C1 segment of cervical spinal cord (tissue), 14 donors: ENCODE data around the gene TRIAP1.
"Not testable (repeated sequence)": the region's sequence is repeated elsewhere in the genome, so short reads cannot be mapped to it uniquely, and the experiment has no call there.

Source experiments
- DNase-seq, 14 donors: peaks; one replicate each; lab custom pipeline; 2025; lab: John Stamatoyannopoulos, UW

TRIAP1 gene

DNA sequence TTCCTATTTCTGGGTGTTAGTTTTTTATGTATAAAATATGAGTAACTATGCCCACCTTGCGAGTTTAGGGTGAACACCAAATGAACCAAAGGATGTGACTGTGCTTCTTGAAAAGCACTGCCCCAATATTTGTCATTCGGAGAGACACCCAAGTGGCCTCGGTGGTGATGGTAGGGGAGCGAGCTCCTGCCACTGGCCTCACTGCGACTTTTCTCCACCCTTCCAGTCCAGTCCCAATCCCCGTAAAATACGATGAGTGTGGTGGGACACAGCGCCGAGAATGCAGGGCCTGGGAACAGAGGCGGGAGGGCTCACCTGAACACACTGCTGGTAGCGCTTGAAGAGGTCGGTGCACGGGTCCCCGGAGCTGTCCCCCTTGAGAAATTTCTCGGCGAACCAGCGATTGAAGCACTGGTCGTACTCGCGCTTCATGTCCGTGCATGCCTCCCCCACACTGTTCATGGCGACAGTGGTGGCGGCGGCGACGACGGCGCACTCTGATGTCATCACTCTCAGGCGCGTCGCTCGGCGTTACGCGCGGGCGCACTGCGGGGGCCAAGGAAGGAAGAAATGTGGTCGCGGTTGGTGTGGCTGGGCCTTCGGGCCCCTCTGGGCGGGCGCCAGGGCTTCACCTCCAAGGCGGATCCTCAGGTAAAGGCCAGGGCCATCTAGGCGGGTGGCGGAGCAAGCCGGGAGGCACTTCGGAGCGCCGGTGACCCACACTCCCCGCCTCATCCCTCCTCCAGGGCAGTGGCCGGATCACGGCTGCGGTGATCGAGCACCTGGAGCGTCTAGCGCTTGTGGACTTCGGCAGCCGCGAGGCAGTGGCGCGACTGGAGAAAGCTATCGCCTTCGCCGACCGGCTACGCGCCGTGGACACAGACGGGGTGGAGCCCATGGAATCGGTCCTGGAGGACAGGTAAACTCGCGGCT lies at the start of gene TRIAP1, which contains the start of gene GATC:
Gene TRIAP1, minus strand, starts transcription at position 474 of the 933 bp plus-strand sequence. Its CDS starts 12 bp downstream, at position 462.
Gene GATC, plus strand, starts transcription at position 534 of the 933 bp plus-strand sequence. Its CDS starts 37 bp downstream, at position 571.
- DNase-seq, result peak; percentile 43 to 90 (median 80)

DNA sequence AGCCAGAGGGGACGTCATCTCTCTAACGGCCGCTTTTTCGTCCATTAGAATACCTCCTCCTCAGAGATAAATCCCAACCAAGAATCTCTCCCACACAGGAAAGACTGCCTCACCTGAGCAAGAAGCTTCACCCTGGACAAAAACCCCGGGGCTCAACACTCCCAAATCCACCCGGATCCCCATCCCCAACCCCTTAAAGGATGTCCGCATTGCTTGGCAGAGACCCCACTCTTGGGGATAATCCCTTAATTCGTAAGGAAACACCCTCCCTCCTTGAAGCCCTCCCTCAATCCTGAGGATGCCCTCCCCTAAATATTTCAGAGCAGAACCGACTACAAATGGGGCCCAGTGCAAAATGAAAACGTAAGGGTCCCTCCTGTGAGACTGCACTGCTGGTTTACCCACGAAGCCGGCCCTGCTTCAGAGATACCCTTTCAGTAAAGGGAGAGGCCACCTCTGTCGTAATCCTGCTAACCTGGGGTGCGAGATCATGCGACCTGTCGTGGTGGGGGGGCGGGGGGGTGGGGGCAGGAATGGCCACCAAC lies 49.1 kb upstream of the TRIAP1 start:
- peak in 1 of 14 donors; percentile 44 for DNase-seq

DNA sequence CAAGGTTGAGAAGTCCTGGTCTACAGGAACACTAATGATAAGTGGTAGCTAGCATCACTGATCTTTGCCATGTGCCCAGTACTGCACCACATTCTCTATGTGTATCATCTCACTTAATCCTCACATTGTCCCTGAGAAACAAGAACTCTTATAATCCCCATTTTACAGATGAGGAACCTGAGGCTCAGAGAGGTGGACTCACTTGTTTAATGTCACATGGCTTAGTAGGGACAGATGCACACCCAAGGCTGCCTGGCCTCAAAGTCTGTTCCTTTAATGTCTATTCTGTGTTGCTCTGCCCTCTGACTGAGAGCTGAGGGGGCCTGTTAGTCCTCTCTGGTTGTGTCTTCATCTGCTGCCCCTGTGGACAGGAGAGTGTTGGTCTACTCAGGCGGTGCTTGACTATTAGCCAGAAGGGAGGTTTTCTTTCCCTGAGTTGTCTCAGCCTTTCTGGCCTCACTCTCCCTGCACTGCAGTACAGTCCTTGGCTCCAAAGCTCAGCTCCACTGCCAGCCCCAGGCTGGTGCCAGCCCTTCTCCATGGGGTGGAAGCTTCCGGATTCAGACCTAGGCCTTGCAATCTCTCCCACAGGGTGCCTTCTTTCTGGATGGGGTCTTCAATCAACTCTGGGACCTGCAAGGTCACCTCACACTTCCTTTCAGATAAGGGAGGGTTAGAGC lies 44.8 kb upstream of the TRIAP1 start:
- peak in 7 of 14 donors; percentile 7 to 49 (median 22) for DNase-seq

DNA sequence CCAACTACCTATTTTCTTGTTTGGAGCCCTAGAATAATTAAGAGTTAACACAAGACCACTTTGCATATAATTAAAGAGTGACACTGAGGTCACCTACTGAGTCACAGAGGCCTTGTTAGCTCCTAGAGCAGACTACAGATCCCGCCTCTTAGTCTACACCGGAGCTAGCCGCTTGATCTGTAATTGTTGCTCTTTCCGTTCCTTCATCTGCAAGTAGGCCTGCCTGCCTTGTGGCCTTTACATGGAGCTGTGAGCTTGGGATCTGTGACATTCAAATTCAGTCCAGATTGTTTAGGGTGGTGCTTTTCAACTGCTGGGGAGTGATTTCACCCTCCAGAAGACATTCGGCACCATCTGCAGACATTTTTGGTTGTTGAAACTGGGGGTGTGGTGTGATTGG lies 44.1 kb upstream of the TRIAP1 start:
- DNase-seq, result no peak

DNA sequence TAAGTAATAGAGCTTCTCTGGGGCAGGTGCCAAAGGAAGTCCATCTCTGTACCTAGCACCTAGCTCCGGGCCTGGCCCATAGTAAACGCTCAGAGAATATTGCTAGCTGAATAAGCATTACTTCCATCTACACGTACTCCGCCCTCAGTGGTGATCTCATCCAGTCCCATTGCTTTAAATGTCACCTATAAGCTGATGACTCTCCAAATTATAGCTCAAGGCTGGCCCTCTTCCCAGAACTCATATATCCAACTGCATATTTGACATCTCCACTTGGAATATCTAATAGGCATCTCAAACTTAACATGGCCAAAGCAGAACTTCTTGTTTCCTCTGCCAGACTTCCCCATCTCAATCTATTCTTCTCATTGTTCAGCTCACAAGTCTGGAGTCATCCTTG lies 42.8 kb upstream of the TRIAP1 start:
- DNase-seq, result no peak

DNA sequence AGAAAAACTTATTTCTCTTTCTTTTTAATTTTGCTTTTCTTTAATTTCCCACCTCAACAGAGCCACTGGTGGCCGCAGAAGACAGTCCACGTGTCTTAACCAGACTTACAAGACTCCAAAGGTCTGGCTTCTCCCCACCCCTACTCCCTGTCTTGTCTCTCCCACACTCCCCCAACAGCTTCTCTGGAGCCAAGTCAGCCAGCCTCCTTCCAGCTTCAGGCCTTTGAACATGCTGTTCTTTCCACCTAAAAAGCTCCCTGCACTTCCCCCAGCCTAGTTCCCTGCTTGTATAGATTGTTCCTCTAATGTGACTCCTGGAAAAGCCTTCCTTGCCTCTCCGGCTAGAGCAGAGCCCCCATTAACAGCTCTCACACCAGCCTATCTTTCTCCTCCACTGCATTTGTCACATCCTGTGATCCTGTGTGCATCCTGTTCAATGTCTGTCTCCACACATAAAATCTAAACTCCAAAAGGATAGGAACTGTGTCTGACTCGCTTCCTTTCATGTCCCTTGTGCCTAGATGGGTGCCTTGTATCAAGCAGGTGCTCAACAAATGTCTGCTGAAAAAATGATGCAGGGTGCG lies 42.0 kb upstream of the TRIAP1 start:
- DNase-seq, result peak in 6 of 14 donors; percentile 5 to 32 (median 12)

DNA sequence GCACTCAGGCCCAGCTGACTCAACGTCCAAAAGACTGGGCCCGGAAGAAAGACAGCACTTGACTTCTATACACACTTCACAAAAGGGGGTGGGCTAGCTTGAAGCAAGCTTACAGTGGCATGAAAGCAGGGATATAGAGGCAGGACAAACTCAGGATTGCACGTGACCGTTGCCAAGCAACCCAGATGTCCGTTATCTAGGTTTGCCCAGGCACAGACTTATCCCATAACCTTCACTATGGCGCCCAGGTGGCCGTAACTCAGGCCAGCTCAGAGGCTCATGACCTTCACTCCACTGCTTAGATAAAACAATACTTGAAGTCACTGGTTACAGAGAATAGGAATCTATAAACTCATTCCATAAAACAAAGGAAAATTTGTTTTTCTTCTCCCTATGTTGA lies 41.4 kb upstream of the TRIAP1 start:
- not testable (repeated sequence) for DNase-seq

DNA sequence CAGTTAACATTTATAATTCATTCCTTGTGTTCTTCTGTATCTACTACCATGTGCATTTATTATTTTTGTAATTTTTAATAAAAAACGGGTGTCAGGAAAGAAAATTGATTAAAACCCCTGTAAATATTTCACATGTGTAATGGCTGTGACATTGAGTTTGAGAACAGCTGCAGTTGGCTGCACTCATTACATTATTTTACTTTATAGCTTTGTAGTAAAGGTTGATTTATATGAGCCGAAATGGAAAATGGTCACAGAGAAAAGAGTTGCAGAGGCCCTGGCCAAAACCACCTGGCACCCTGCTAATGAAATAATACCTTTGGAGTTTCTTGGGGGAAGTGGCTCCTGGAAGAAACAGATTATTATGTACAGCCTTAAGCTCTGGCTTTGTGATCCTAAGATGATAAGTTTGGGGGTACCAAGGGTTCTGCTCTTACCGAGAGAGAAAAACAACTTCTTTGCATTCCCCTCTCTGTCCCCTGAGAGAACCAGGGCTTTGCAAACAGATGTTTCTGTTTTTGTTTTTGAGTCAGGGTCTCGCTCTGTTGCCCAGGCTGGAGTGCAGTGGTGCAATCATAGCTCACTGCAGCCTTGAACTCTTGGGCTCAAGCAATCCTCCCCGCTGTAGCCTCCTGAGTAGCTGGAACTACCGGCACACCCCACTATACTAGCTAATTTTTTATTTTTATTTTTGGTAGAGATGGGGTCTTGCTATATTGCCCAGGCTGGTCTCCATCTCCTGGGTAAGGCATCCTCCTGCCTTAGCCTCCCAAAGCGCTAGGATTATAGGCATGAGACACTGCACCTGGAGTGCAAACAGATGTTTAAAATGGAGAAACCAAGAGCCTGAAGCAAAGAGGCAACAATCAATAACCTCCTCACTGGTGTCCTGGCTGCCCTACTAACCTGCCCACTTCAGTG lies 40.0 kb upstream of the TRIAP1 start:
- no peak for DNase-seq

DNA sequence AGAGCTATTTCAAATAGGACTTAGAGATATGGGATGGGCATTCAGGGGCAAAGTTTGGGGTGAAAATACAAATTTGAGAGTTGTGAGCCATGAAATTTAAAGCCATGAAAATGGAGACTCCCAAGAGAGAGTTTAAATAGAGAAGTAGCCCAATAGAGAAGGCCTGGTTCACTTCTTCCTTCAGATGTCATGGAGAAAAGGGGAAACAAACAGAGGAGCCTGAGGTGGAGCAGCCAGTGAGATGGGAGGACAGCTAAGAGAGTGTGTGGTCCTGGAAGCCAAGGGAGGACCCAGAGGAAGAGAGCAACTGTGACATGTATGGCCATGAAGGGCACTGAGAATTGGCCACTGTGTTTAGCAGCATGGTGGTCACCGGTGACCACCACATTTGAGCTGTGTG lies 37.4 kb upstream of the TRIAP1 start:
- no peak for DNase-seq

DNA sequence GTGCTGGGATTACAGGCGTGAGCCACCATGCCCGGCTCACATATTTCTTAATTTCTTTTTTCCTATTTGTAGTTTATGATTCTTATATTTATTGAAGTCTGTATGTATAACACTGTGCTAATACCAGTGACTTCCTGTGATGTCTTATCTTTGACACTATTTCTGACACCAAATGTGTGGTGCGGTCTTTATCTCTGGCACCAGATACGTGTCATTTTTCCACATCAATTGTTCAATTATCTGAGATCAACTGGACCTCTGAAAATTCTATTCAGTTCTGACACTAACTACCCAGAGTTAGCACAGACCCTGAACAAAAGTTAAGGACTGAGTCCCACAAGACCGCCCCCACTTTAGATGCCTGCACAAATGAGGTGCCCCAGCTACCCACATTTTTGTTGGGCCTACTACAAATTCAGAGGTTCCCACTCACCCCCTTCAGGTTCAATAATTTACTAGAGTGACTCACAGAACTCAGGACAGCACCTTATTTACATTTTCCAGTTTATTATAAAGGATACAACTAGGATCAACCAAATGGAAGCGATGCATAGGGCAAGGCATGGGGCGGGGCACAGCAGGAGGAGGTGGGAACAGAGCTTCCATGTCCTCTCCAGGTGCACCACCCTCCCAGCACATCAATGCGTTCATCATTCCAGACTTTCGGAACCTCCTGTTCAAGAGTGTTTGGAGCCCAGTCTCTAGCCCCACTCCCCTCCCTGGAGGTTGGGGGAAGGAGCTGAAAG lies 35.0 kb upstream of the TRIAP1 start:
- no peak for DNase-seq

DNA sequence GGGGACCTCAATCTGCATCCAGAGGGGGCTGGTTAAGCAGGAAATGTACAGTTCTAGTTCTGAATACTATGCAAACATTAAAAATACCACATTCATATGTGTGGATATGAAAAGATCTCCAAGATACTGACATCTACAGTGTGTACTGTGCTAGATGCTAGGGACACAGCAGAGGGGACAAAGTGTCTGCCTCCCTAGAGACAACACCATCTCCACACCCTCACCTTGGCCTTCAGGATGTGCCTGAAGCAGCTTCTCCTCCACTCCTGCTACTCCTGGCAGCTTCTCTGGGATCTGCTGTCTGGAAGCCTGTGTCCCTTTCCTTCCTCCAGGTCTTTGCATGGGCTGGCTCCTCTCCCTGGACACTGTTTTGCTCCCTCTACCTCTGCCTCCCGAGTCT lies 34.0 kb upstream of the TRIAP1 start:
- DNase-seq, result no peak

DNA sequence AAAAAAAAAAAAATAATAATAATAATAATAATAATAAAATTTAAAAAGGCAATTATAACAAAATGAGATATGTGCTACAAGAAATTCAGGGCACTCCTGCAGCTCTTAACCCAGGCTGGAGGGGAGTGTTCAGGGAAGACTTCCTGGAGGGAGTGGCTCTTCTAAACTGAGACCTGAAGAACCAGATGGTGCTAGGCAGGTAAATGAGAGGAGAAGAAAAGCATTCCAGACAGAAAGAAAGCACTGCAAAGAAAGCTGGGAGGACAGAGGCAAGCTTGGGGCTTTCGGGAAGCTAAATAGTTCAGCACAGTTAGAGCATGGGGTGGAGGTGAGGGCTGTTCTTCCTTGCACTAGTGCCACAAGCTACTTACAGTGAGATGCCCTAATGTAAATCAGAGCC lies 33.3 kb upstream of the TRIAP1 start:
- DNase-seq, result no peak

DNA sequence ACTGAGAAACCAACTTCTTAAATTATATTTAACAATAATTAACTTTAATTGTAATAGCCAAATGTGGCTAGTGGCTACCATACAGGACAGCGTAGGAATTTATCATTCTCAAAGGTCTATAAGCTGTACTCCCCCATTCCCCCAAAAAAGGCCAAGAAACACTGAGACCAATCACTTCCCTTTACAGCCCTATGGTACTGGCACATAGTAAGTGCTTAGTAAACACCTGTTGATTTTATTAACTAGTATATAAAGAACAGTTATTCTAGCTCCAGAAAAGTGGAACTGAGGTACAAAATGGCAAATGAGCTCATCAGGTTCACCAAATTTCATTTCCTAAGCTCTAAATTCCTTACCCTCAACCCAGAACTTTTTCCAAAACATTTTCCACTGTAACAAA lies 29.5 kb upstream of the TRIAP1 start:
- no peak for DNase-seq

DNA sequence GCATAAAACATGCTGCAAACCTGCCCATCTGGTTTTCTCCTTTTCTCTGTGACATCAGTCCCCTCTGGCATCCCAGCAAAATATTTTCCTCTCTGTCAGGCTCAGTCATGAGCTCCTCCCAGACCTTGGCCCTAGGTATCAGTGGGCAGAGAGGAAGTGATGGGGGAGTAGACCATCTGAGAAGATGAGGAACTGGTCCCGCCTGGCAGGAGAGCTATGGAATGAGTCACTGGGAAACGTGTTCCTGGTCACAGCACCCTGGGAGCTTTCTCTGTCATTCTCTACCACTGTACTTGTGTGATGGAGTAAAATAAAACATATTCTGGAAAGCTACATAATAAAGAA lies 28.4 kb upstream of the TRIAP1 start:
- peak in 4 of 14 donors; percentile 7 to 27 (median 17) for DNase-seq

DNA sequence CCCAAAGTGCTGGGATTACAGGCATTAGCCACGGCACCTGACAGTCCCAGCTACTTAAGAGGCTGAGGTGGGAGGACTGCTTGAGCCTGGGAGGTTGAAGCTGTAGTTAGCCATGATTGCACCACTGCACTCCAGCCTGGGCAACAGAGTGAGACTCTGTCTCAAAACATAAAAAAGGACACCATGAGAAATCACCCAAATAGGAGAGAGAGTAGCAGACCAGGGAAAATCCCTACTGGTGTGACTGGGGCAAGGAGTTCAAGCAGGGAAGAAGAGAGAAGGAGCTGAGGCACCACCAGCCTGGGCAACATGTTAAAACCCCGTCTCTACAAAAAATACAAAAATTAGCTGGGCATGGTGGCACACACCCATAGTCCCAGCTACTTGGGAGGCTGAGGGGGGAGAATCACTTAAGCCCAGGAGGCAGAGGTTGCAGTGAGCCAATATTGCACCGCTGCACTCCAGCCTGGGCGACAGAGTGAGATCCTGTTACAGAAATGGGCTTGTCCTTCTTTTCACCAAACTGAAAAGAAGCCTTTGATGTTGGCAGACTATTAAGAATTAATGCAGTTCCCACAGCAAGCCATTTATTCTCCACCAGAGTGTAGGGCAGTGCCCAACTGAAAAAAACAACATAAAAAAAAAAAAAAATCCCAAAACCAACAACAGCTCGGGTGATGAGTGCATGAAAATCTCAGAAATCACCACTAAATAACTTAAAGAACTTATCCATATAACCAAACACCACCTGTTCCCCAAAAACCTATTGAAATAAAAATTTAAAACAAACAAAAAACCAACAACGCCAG lies 27.8 kb upstream of the TRIAP1 start:
- no peak for DNase-seq

DNA sequence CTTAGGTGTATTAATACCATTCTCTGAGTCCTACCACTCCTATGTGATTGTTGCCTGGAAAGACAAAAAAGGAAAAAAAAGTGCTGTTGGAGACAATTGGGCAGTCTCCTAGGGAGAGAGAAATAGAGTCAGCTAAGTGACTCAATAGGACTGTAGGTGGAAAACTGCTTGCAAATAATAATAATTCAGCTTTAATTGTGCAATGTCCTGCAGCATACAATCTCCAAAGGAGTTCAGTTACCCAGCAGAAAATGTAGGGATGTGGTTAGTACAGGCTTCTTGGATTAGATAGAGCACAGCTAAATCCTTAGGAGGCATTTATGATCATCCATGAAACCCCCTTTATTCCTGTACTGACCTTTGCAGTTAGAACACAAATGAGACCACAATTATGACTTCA lies 26.3 kb upstream of the TRIAP1 start:
- DNase-seq, result no peak

DNA sequence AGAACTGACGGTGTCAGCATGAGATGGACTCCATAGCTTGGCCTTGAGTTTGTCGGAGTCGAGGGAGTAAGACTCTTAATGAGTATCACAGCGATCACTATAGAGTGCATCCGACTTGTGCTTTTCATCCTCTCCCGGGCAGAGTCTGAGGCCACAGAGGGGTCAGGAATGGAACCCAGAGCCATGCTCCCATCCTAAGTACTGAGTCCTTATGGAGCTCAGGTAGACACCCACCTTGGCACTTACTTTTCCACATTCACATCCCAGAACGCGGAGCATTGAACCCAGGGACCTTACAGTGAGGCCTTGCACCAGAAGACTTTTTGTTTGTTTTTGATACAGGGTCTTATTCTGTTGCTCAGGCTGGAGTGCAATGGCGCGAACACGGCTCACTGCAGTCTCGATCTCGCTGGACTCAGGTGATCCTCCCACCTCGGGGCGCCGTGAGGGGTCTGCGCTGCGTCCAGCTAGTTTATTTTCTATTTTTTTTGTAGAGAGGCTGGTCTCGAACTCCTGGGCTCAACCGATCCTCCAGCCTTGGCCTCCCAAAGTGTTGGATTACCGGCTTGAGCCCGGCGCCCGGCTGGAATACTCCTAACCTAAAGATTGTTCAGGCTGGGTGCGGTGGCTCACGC lies 24.1 kb upstream of the TRIAP1 start:
- DNase-seq, result peak in 3 of 14 donors; percentile 49 to 70 (median 64)

DNA sequence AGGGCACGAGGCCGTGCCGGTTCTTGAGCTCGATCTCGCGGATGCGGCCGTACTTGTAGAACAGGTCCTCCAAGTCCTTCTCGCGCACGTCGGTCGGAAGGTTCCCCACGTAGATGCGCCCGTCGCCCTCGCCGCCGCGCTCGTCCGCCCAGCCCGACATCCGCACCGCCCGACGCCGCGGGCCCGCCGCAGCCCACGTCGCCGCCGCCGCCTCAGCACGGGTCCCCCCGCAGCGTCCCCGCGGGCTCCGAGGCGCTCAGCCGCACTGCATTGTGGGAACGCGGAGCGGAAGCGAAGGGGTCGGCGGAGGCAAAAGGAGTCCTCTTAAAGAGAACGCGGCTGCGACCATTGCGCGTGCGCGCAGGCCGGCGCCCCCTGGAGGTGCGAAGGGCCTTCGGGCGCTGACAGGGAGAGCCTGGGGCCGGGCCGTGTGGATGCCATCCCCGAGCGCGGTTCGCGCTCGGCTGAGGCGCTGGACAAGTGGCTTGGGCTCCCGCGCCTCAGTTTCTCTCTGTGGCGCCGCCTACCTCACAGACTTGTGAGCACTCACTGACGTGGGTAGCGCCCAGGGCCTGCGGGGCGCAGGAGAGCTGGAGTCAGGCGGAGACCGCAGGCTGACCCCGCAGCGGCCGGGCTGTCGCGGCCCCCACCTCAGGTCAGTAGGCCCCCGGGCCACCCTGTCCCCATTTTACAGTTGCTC lies 23.4 kb upstream of the TRIAP1 start, which contains the start of gene SRSF9:
Gene SRSF9, minus strand, starts transcription at position 299 of the 700 bp plus-strand sequence. Its CDS starts 139 bp downstream, at position 160.
- DNase-seq, result peak; percentile 60 to 98 (median 92)
